HUES48 (cell line): ENCODE data around the gene DPY19L3.

Experiments used
- H3K27ac ChIP-seq: one replicate; pipeline ENCODE4 v1.7.0; 2013; ENCODE audit warnings: low read depth, low read length, inconsistent platforms
- H3K27me3 ChIP-seq: 2 replicates; pipeline ENCODE4 v1.6.1; 2013; ENCODE audit warnings: mild to moderate bottlenecking, low read length; ENCODE audit not compliant: control insufficient read depth, insufficient read depth
- H3K36me3 ChIP-seq: 2 replicates; pipeline ENCODE4 v1.6.1; 2013; ENCODE audit warnings: low read length; ENCODE audit not compliant: control insufficient read depth, insufficient read depth
- H3K4me1 ChIP-seq: 2 replicates; pipeline ENCODE4 v1.6.1; 2013; ENCODE audit warnings: mild to moderate bottlenecking, low read length; ENCODE audit not compliant: control insufficient read depth, insufficient read depth
- H3K4me3 ChIP-seq: 2 replicates; pipeline ENCODE4 v1.5.1; 2013; ENCODE audit warnings: mild to moderate bottlenecking, low read depth, low read length
- H3K9ac ChIP-seq: 2 replicates; pipeline ENCODE4 v1.6.1; 2013; ENCODE audit warnings: mild to moderate bottlenecking, low read depth, low read length, moderate library complexity
- H3K9me3 ChIP-seq: 2 replicates; pipeline ENCODE4 v1.6.1; 2013; ENCODE audit warnings: low read length; ENCODE audit not compliant: control insufficient read depth, insufficient read depth

DPY19L3 gene, protein sequence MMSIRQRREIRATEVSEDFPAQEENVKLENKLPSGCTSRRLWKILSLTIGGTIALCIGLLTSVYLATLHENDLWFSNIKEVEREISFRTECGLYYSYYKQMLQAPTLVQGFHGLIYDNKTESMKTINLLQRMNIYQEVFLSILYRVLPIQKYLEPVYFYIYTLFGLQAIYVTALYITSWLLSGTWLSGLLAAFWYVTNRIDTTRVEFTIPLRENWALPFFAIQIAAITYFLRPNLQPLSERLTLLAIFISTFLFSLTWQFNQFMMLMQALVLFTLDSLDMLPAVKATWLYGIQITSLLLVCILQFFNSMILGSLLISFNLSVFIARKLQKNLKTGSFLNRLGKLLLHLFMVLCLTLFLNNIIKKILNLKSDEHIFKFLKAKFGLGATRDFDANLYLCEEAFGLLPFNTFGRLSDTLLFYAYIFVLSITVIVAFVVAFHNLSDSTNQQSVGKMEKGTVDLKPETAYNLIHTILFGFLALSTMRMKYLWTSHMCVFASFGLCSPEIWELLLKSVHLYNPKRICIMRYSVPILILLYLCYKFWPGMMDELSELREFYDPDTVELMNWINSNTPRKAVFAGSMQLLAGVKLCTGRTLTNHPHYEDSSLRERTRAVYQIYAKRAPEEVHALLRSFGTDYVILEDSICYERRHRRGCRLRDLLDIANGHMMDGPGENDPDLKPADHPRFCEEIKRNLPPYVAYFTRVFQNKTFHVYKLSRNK

DNA sequence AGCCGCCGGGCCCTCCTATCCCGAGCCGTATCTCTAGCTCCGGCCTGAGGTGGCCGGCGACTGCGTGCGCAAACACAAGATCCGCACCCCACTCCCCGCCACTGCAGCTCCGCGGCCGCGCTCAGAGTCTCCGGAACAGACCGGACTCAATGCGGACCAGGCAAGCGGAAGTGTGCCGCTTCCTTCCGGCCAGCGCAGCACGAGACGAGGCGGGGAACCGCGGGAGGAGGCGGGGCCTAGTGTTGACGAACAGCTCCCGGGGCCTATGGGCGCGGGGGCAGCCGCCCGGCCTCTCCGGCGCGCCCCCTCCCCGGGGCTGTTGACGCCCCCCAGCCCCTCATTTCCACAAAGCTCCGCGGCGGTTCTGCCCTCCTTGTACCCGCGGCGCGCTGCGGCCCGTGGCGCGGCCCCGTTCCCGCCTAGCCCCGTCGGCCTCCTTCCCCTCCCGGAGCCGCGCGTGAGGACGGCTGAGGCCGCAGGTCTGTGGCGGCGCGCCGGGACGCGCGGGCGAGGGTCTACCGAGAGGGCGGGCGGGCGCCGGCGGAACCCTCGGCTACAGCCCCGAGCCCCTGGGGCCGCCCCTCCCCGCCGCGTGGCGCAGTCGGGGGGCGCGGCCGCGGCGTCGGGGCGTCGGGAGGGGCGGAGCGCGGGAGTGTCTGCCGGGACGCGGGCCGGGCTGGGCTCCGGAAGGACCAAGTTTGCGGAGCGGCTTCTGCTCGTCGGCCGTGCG is at the start of gene DPY19L3:
TSS of gene DPY19L3 (plus strand) at position 340 of the 730 bp plus-strand sequence. CDS start 2,484 bp downstream, outside the sequence.
- H3K4me3 ChIP-seq = peak within 1 kb of the TSS; percentile 76
- H3K27ac ChIP-seq = peak within 1 kb of the TSS; percentile 99
- peaks cover 27% of the 10 kb centered on the region for H3K36me3 ChIP-seq
- no peaks in the 10 kb centered on the region for H3K27me3 ChIP-seq
- peaks cover 22% of the 10 kb centered on the region for H3K4me1 ChIP-seq
- no peaks in the 10 kb centered on the region for H3K9me3 ChIP-seq
- H3K9ac ChIP-seq = peak within 1 kb of the TSS; percentile 92

DNA sequence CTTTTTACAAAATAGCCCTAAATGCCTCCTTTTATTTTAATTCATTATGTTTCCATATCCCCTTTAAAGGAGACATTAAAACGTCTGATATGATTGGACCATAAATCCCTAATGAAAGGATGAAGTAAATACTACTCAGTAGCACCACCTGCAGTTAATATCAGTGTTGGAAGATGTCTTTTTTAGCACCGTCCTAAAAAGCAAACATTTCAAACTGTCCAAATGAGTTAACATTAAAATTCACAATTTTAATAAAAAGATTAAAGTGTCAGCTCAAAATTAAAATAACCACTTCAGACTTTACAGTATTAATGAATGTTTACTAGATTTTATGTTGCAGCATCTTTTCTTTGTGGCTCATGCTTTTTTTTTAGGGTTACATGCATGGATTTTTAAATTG is 47.9 kb upstream of the DPY19L3 start:
- Histone ChIP-seq H3K4me3 (no peak overlapping the region), H3K9ac (no peak overlapping the region), H3K27me3 (no peaks in the 10 kb centered on the region), H3K27ac (no peak overlapping the region), H3K4me1 (no peaks in the 10 kb centered on the region), H3K36me3 (peaks cover 97% of the 10 kb centered on the region), H3K9me3 (no peaks in the 10 kb centered on the region)

DNA sequence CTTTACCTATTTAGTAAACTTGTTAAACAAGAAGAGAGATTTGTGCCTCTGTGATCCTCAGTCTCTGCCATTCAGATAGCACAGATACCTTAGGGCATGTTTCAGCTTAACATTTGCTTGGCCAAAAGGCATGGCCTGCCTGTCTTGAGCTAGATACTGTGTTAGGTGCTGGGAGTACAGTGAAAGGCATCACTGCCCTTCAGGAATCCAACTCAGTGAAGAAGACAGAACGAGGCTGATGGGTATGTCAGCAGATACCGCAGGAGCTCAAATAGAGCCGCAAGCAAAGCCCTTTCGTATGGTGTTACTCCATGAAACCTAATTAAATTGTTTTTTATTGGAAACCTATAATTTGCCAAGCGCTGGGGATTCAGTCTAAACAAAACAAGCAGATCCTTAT is 47.2 kb upstream of the DPY19L3 start:
- H3K9me3 ChIP-seq = no peaks in the 10 kb centered on the region
- no peaks in the 10 kb centered on the region for H3K4me1 ChIP-seq
- no peak overlapping the region for H3K27ac ChIP-seq
- no peak overlapping the region for H3K9ac ChIP-seq
- H3K36me3 ChIP-seq = peaks cover 97% of the 10 kb centered on the region
- no peaks in the 10 kb centered on the region for H3K27me3 ChIP-seq
- H3K4me3 ChIP-seq = no peak overlapping the region

DNA sequence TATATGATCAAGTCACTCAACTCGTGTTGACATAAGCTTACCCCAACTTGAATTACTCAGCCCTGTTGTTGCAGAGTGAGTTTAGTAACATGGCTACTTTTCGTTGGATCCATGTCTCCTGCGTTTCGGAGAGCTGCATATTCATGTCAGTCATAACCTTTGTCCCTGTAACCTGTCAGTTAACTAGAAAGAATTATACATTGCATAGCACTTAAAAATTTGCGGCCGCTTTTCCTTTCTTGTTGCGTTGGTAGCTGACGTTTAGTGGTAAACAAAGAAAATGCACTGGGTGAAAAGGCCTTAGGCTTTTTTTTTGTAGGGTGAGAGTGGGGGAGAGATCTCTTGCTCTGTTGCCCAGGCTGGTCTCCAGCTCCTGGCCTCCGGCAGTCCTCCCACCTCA is 46.0 kb upstream of the DPY19L3 start:
- Histone ChIP-seq H3K4me3 (no peak overlapping the region), H3K27me3 (no peaks in the 10 kb centered on the region), H3K9ac (no peak overlapping the region), H3K9me3 (no peaks in the 10 kb centered on the region), H3K27ac (no peak overlapping the region), H3K36me3 (peaks cover 95% of the 10 kb centered on the region), H3K4me1 (no peaks in the 10 kb centered on the region)

DNA sequence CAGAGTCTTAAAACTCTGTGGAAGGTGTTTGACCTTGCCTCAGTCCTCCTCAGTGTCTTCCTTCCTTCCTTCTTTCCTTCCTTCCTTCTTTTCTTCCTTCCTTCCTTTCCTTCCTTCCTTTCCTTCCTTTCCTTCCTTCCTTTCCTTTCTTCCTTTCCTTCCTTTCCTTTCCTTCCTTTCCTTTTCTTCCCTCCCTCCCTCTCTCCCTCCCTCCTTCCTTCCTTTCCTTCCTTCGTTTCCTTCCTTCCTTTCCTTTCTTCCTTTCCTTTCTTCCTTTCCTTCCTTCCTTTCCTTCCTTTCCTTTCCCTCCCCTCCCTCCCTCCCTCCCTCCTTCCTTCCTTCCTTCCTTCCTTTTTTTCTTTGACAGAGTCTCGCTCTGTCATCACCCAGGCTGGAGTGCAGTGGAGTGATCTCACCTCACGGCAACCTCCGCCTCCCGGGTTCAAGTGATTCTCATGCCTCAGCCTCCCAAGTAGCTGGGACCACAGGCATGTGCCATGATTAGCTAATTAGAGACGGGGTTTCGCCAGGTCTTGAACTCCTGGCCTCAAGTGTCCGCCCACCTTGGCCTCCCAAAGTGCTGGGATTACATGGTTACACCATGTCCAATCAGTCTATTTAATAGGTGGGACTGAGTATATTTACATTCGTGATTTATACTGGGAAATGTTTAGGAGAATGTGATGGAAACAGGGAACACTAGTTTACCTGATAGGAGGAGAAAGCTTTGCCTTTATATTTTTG is 43.8 kb upstream of the DPY19L3 start:
- Histone ChIP-seq H3K4me1 (no peaks in the 10 kb centered on the region), H3K27ac (no peak overlapping the region), H3K27me3 (no peaks in the 10 kb centered on the region), H3K9ac (no peak overlapping the region), H3K36me3 (peaks cover 87% of the 10 kb centered on the region), H3K4me3 (no peak overlapping the region), H3K9me3 (no peaks in the 10 kb centered on the region)

DNA sequence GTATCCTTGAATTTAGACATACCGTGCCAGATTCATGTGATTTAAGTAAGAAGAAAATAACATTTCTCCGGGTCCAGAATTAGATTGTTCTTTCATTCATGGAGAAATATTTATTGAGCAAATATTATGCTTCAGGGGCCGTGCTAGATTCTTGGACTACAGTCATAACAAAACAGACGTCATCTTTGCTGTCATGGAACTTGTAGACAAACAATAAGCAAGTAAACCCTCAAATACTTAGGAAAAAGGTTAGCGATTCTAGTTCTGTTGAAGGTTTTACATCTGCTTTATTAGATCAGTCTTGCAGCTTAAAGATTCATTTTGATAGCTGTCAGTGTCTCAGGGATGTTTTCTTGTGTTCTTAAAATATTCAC is 43.3 kb upstream of the DPY19L3 start:
- Histone ChIP-seq H3K4me3 (no peak overlapping the region), H3K27ac (no peak overlapping the region), H3K9ac (no peak overlapping the region), H3K36me3 (peaks cover 87% of the 10 kb centered on the region), H3K9me3 (no peaks in the 10 kb centered on the region), H3K4me1 (no peaks in the 10 kb centered on the region), H3K27me3 (no peaks in the 10 kb centered on the region)

DNA sequence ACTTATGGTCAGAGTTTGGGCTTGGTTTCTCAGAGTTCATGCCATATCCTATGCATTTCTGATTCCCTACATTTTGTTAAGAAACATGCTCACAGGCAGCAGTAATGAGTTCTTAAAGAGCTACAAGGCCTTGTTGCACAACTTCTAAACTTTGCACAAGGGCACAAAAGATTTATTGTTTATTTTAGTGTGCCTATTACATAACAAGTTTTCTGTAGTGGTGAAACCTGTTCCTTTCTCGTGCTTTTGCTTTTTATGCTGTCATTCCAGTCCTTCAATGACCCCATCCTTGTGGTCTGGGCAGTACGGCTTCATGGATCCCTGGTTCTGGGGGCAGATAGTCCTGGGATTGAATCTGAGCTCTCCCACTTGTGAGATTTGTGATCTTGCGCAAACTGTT is 42.4 kb upstream of the DPY19L3 start:
- H3K9me3 ChIP-seq = no peaks in the 10 kb centered on the region
- H3K36me3 ChIP-seq = peaks cover 84% of the 10 kb centered on the region
- H3K4me1 ChIP-seq = no peaks in the 10 kb centered on the region
- no peak overlapping the region for H3K9ac ChIP-seq
- no peak overlapping the region for H3K27ac ChIP-seq
- H3K27me3 ChIP-seq = no peaks in the 10 kb centered on the region
- H3K4me3 ChIP-seq = no peak overlapping the region

DNA sequence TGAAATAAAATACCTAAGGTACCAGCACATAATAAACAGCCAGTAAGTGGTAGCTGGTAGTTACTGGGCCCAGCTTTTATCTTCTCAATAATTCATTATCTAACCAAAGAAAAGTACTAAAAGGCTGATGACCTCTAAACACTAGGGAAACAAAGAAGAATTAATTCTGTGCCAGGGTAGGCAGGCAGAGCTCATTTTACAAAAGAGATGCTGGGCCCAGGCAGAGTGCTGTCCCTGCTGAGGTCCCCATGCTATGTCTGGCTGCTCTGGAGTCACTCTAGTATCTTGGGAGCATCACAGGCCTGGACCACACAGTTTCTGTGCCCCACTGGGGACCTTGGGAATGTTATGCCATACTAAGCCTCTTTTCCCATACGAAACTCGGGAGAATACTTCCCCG is 41.9 kb upstream of the DPY19L3 start:
- Histone ChIP-seq H3K9ac (no peak overlapping the region), H3K27me3 (no peaks in the 10 kb centered on the region), H3K9me3 (no peaks in the 10 kb centered on the region), H3K4me1 (no peaks in the 10 kb centered on the region), H3K27ac (no peak overlapping the region), H3K36me3 (peaks cover 81% of the 10 kb centered on the region), H3K4me3 (no peak overlapping the region)

DNA sequence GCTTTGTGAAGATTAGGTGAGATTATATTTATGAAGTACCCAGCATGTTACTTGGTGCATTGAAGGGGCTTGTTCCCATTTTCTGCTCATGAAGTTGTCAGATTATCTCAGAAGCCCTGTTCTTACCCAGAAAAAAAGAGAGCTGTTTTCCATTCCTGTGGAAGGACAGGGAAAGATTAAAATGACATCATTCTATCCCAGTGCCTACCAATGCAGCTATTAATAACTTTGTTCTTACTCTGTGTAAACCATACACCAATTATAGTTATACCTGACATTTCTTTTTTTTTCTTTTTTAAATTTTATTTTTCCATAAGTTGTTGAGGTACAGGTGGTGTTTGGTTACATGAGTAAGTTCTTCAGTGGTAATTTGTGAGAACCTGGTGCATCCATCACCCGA is 41.5 kb upstream of the DPY19L3 start:
- no peaks in the 10 kb centered on the region for H3K9me3 ChIP-seq
- H3K4me1 ChIP-seq = no peaks in the 10 kb centered on the region
- H3K4me3 ChIP-seq = no peak overlapping the region
- no peak overlapping the region for H3K27ac ChIP-seq
- no peak overlapping the region for H3K9ac ChIP-seq
- no peaks in the 10 kb centered on the region for H3K27me3 ChIP-seq
- peaks cover 77% of the 10 kb centered on the region for H3K36me3 ChIP-seq

DNA sequence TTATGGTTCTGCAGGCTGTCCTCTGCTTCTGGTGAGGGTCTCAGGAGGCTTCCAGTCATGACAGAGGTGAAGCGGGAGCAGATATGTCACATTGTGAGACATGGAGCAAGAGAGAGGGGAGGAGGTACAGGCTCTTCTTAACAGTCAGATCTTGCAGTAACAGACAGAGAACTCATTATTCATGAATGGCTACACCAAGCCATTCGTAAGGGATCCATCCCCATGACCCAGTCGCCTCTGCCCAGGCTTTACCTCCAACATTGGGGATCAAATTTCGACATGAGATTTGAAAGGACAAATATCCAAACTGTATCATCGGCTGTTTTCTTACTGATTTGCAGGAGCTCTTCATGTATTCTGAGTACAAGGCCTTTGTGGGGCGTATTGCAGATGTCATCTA is 38.5 kb upstream of the DPY19L3 start:
- no peaks in the 10 kb centered on the region for H3K27me3 ChIP-seq
- no peaks in the 10 kb centered on the region for H3K4me1 ChIP-seq
- H3K4me3 ChIP-seq = no peak overlapping the region
- no peaks in the 10 kb centered on the region for H3K9me3 ChIP-seq
- no peak overlapping the region for H3K9ac ChIP-seq
- H3K36me3 ChIP-seq = peaks cover 61% of the 10 kb centered on the region
- no peak overlapping the region for H3K27ac ChIP-seq
